H1 (cell line): ENCODE results near the gene URAD. TPM values are rescaled to one million over a fixed set of nuclear protein-coding genes. Genes with fewer than 3 reads are reported as not detected.

Source experiments
- CTCF ChIA-PET: fragments of 300-600 bp; sonication (Branson Sonifier 250); formaldehyde crosslinking; loops from one replicate; lab custom pipeline; 2021; ENCODE audit not compliant: partially characterized antibody; lab: Charles Lee
- POLR2A ChIA-PET: fragments of 300-600 bp; sonication (Branson Sonifier 250); formaldehyde crosslinking; loops from one replicate; lab custom pipeline; 2021; ENCODE audit warnings: inconsistent platforms; ENCODE audit not compliant: partially characterized antibody; lab: Charles Lee
- DNase-seq, 2 experiments: peaks; one replicate each; pipeline versions ENCODE4 v3.0.0 to v3.0.0-alpha.2; 2010 to 2022; ENCODE audit warnings: low spot score in 2 of 2, low read depth in 1 of 2, mixed read lengths in 1 of 2
- FAIRE-seq: peaks from 2 replicates; lab custom pipeline; 2011; peaks lifted over from hg19 to GRCh38; lab: Jason Lieb, UNC
- H2AFZ ChIP-seq: 2 replicates; pipeline ENCODE4 v1.8.1; 2012; ENCODE audit warnings: low read length, inconsistent platforms
- H2AK5ac ChIP-seq: 2 replicates; pipeline ENCODE4 v1.6.1; 2013; ENCODE audit warnings: low read depth, low read length
- H2BK120ac ChIP-seq: replicated peaks from 2 replicates; pipeline ENCODE3; 2013; ENCODE audit warnings: low read depth, low read length, inconsistent platforms
- H2BK12ac ChIP-seq: 2 replicates; pipeline ENCODE4 v1.6.1; 2013; ENCODE audit warnings: low read depth, low read length
- H2BK15ac ChIP-seq: 2 replicates; pipeline ENCODE4 v1.6.1; 2013; ENCODE audit warnings: low read length
- H2BK20ac ChIP-seq: 2 replicates; pipeline ENCODE4 v1.6.1; 2013; ENCODE audit warnings: low read length
- H2BK5ac ChIP-seq: 2 replicates; pipeline ENCODE4 v1.6.1; 2013; ENCODE audit warnings: low read depth, low read length
- H3K14ac ChIP-seq: 2 replicates; pipeline ENCODE4 v1.6.1; 2013; ENCODE audit warnings: inconsistent platforms; ENCODE audit not compliant: insufficient read length
- H3K18ac ChIP-seq: 2 replicates; pipeline ENCODE4 v1.6.1; 2013; ENCODE audit warnings: low read length; ENCODE audit errors: extremely low read depth
- H3K23ac ChIP-seq: 2 replicates; pipeline ENCODE4 v1.6.1; 2013; ENCODE audit warnings: inconsistent platforms; ENCODE audit not compliant: insufficient read length
- H3K23me2 ChIP-seq: 2 replicates; pipeline ENCODE4 v1.6.1; 2013; ENCODE audit warnings: low read depth, low read length
- H3K27ac ChIP-seq: 2 replicates; pipeline ENCODE4 v1.6.1; 2011; ENCODE audit warnings: low read depth, low read length, inconsistent platforms
- H3K27me3 ChIP-seq, 4 experiments: replicated peaks in 1 of 4; 1 replicate in 1 of 4; 2 replicates in 3 of 4; pipeline versions ENCODE4 v1.6.1 to v1.8.1; 2011 to 2013; ENCODE audit warnings: low read length in 3 of 4, mild to moderate bottlenecking in 3 of 4, inconsistent platforms in 2 of 4, mixed read lengths in 2 of 4, moderate library complexity in 1 of 4; ENCODE audit not compliant: control insufficient read depth in 3 of 4, insufficient read depth in 3 of 4; ENCODE audit errors: extremely low read depth in 1 of 4
- H3K36me3 ChIP-seq, 4 experiments: 2 replicates each; pipeline versions ENCODE4 v1.6.1 to v1.8.1; 2011 to 2013; ENCODE audit warnings: mild to moderate bottlenecking in 4 of 4, low read length in 3 of 4, moderate library complexity in 2 of 4, control low read depth in 1 of 4, inconsistent platforms in 1 of 4; ENCODE audit not compliant: insufficient read depth in 4 of 4, control insufficient read depth in 2 of 4
- H3K4ac ChIP-seq: replicated peaks from 2 replicates; pipeline ENCODE3; 2013; ENCODE audit warnings: low read length, low read depth, mixed read lengths, inconsistent platforms; ENCODE audit not compliant: insufficient read length
- H3K4me1 ChIP-seq, 4 experiments: replicated peaks in 1 of 4; 1 replicate in 1 of 4; 2 replicates in 3 of 4; pipeline versions ENCODE4 v1.6.1 to v1.8.1; 2011 to 2013; ENCODE audit warnings: low read length in 3 of 4, inconsistent platforms in 2 of 4, mixed read lengths in 1 of 4; ENCODE audit not compliant: insufficient read depth in 4 of 4, control insufficient read depth in 3 of 4
- H3K4me2 ChIP-seq, 2 experiments: 2 replicates each; pipeline versions ENCODE4 v1.6.1 to v1.8.1; 2011 to 2013; ENCODE audit warnings: low read depth in 2 of 2, low read length in 2 of 2, control low read depth in 1 of 2, inconsistent platforms in 1 of 2, mild to moderate bottlenecking in 1 of 2; ENCODE audit not compliant: insufficient read depth in 1 of 2
- H3K4me3 ChIP-seq, 4 experiments: fragments of 200-600, 300-600 bp in 1 of 4; sonication (generic), shearing (Covaris generic), sonication (Bioruptor Twin) in 1 of 4; 2 replicates each; pipeline versions ENCODE4 v1.5.1 to v1.8.1; 2011 to 2016; ENCODE audit warnings: low read length in 4 of 4, low read depth in 3 of 4, control low read depth in 2 of 4, inconsistent platforms in 2 of 4, mild to moderate bottlenecking in 2 of 4, mixed read lengths in 1 of 4, moderate library complexity in 1 of 4; ENCODE audit not compliant: insufficient read depth in 2 of 4; ENCODE audit errors: extremely low read depth in 1 of 4
- H3K56ac ChIP-seq: replicated peaks from 2 replicates; pipeline ENCODE3; 2013; ENCODE audit warnings: low read depth, mild to moderate bottlenecking, mixed read lengths, low read length, inconsistent platforms; ENCODE audit not compliant: insufficient read length
- H3K79me1 ChIP-seq: 2 replicates; pipeline ENCODE4 v1.6.1; 2013; ENCODE audit warnings: low read depth, low read length, control low read depth
- H3K79me2 ChIP-seq, 2 experiments: 2 replicates each; pipeline versions ENCODE4 v1.6.1 to v1.8.1; 2012 to 2013; ENCODE audit warnings: low read length in 2 of 2, mild to moderate bottlenecking in 2 of 2, inconsistent platforms in 1 of 2; ENCODE audit not compliant: insufficient read depth in 2 of 2, control insufficient read depth in 1 of 2
- H3K9ac ChIP-seq, 4 experiments: replicated peaks in 1 of 4; 1 replicate in 1 of 4; 2 replicates in 3 of 4; pipeline versions ENCODE4 v1.6.1 to v1.8.1; 2011 to 2013; ENCODE audit warnings: low read depth in 3 of 4, low read length in 3 of 4, control low read depth in 2 of 4, mild to moderate bottlenecking in 2 of 4, moderate library complexity in 2 of 4, inconsistent platforms in 1 of 4; ENCODE audit errors: extremely low read depth in 1 of 4
- H3K9me3 ChIP-seq, 2 experiments: 2 replicates each; pipeline versions ENCODE4 v1.6.1 to v1.8.1; 2012 to 2013; ENCODE audit warnings: mild to moderate bottlenecking in 2 of 2, moderate library complexity in 2 of 2, control low read depth in 1 of 2, inconsistent platforms in 1 of 2, low read depth in 1 of 2, low read length in 1 of 2, mixed read lengths in 1 of 2; ENCODE audit not compliant: insufficient read depth in 2 of 2
- H4K20me1 ChIP-seq, 2 experiments: replicated peaks in 1 of 2; 2 replicates each; pipeline versions ENCODE3 to v1.8.1; 2011 to 2013; ENCODE audit warnings: inconsistent platforms in 2 of 2, low read length in 2 of 2, mild to moderate bottlenecking in 1 of 2; ENCODE audit not compliant: insufficient read depth in 2 of 2, control insufficient read depth in 1 of 2
- H4K5ac ChIP-seq: 2 replicates; pipeline ENCODE4 v1.6.1; 2013; ENCODE audit warnings: low read length, low read depth, mixed read lengths, inconsistent platforms; ENCODE audit not compliant: insufficient read length
- H4K8ac ChIP-seq: 2 replicates; pipeline ENCODE4 v1.8.0; 2013; ENCODE audit warnings: mild to moderate bottlenecking, moderate library complexity, low read length, inconsistent platforms; ENCODE audit not compliant: insufficient read depth; ENCODE audit errors: extremely low read depth
- H4K91ac ChIP-seq: replicated peaks from 2 replicates; pipeline ENCODE3; 2013; ENCODE audit warnings: low read length, mixed read lengths, inconsistent platforms; ENCODE audit not compliant: insufficient read length
- CBX8 ChIP-seq: fragments of 300-800, 300-1000 bp; sonication (generic); IDR thresholded peaks from 2 replicates; pipeline ENCODE4 v1.7.1; 2016; ENCODE audit warnings: low read depth, low read length, borderline replicate concordance
- EZH2 ChIP-seq: fragments of 200-600 bp; sonication (generic); IDR thresholded peaks from 2 replicates; pipeline ENCODE4 v1.7.1; 2012; ENCODE audit warnings: low read depth, mild to moderate bottlenecking, moderate library complexity, low read length, inconsistent platforms; ENCODE audit not compliant: severe bottlenecking
- GABPA ChIP-seq: IDR thresholded peaks from 2 replicates; pipeline ENCODE4 v1.6.1; 2011; ENCODE audit warnings: mild to moderate bottlenecking, low read length, moderate library complexity, borderline replicate concordance; ENCODE audit not compliant: insufficient read depth
- PHF8 ChIP-seq: fragments of 200-600 bp; sonication (generic); conservative IDR thresholded peaks from 2 replicates; pipeline ENCODE4 v1.7.1; 2012; ENCODE audit warnings: low read depth, mild to moderate bottlenecking, inconsistent platforms, low read length, moderate library complexity
- SIN3A ChIP-seq, 2 experiments: IDR thresholded peaks in 1 of 2; conservative IDR thresholded peaks in 1 of 2; 2 replicates each; pipeline ENCODE4 v1.6.1; 2011 to 2012; ENCODE audit warnings: low read length in 2 of 2, improper control_type of control experiment in 1 of 2, low read depth in 1 of 2, mild to moderate bottlenecking in 1 of 2
- WGBS, 2 experiments: shearing (Covaris generic) in 1 of 2; methylation state at CpG; one replicate each; pipeline versions ENCODE4 v1.1.6 to v1.1.7; 2013 to 2015; ENCODE audit warnings: low lambda C conversion rate in 2 of 2, mixed read lengths in 2 of 2, inconsistent platforms in 1 of 2, low coverage in 1 of 2, missing lambda C conversion rate in 1 of 2; ENCODE audit not compliant: insufficient replicate concordance in 2 of 2, insufficient coverage in 1 of 2, insufficient read length in 1 of 2; ENCODE audit errors: extremely low coverage in 1 of 2, missing lambda C conversion rate in 1 of 2; 5-methylcytosine and 5-hydroxymethylcytosine counted together
- polyA plus RNA-seq, 7 experiments: library from polyadenylated mRNA; depleted of rRNA in 3 of 7; stranded (reverse) in 5 of 7; unstranded in 2 of 7; fragments of >200 nt in 5 of 7; fragments of 200-250 nt in 2 of 7; gene quantifications; 1 replicate in 5 of 7; 2 replicates in 1 of 7; 4 replicates in 1 of 7; pipeline versions ENCODE4 v1.2.1 to v1.2.3, GENCODE V29; 2011 to 2013; ENCODE audit warnings: missing spikeins in 2 of 7, mixed read lengths in 2 of 7
- total RNA-seq: library from RNA; stranded (reverse); fragmentation: NEBNext Ultra II Directional; extraction: Animal tissue kit (Norgen Biotek cat#: 25700); gene quantifications from 2 replicates; pipeline ENCODE4 v1.2.1, GENCODE V29; 2021

Gene URAD
- total and polyA plus RNA-seq, 2 of the 8 experiments (the other 6 are each of a cell fraction or from before 2014, with no cell fraction given) = not detected

DNA sequence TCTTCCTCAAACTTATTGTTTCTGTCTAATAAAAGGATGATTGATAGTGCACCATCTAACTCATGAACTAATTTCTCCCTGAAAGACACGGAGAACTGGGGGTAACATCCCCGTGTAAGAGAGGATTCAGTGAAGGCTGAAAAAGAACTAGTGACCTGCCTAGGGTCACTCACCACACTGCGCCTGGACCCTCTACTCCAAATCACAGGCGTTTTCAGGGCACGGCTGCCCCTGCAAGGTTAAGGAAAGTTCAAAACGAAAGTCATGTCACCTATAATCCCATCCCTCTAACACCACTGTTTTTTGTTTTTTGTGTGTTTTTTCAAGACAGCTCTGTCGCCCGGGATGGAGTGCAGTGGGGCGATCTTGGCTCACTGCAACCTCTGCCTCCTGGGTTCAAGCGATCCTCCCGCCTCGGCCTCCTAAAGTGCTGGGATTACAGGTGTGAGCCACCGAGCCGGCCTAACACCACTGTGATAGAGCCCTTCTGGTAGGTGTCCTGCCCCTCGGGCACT is 8.7 kb downstream of the URAD start:
- Histone ChIP-seq H3K18ac (no peak overlapping the region), H3K36me3 (peaks cover 0 to 11% (median 0%) of the 10 kb centered on the region in 4 experiments; a peak in 1 of 8 replicates), H2AFZ (no peak overlapping the region), H4K8ac (no peak overlapping the region), H3K27ac (no peak overlapping the region), H3K4ac (no peak overlapping the region), H2AK5ac (no peak overlapping the region), H2BK5ac (no peak overlapping the region), H3K79me1 (no peaks in the 10 kb centered on the region), H2BK12ac (peak overlapping the region; percentile 55; the same call in 1 of the 2 replicates), H3K9ac (no peak overlapping the region), H3K79me2 (no peaks in the 10 kb centered on the region), H3K9me3 (no peaks in the 10 kb centered on the region), H4K20me1 (peaks cover 17 to 41% of the 10 kb centered on the region in 2 experiments), H2BK120ac (no peak overlapping the region), H4K5ac (no peak overlapping the region), H3K4me2 (peak overlapping the region in 1 of 2 experiments; percentile 52; a peak in 2 of 4 replicates), H2BK20ac (no peak overlapping the region), H3K4me1 (peaks cover 0 to 13% (median 5%) of the 10 kb centered on the region in 4 experiments; a peak in 5 of 7 replicates), H2BK15ac (no peak overlapping the region; the same call in 1 of the 2 replicates), H3K4me3 (no peak overlapping the region), H4K91ac (no peak overlapping the region), H3K56ac (no peak overlapping the region), H3K23ac (no peak overlapping the region), H3K14ac (no peak overlapping the region), H3K23me2 (peaks cover 2% of the 10 kb centered on the region; the same call in 1 of the 2 replicates), H3K27me3 (peaks cover 87 to 97% (median 94%) of the 10 kb centered on the region in 4 experiments)
- FAIRE-seq (no peak), DNase-seq (no peak)
- 12% methylated on average over 15 of the region's 15 CpGs; no CpG with 5 or more reads in 1 of the 2 experiments for WGBS, 2 experiments
- CTCF ChIA-PET = interaction anchor here (0.6 to 20.5 kb wide), 7 partner anchors 12 to 318 kb away, joined by 3 to 283 read pairs (median 10); partner anchors contain the start of genes CDX2 and PDX1
- TF ChIP-seq PHF8 (no peak), GABPA (no peak), EZH2 (peak; percentile 91), CBX8 (peak; percentile 89; the same call in 1 of the 2 replicates), SIN3A (conservative IDR thresholded peaks at IDR 0.05 in 1 of 2, IDR thresholded peaks at IDR 0.05 in 1 of 2; ENCODE audit: low read depth in 1 of 2, low read length in 2 of 2) (no peak)
- POLR2A ChIA-PET = interaction anchor here (0.6 to 5.0 kb wide), 2 partner anchors 13 to 612 kb away, joined by 3 to 31 read pairs; partner anchors contain the start of gene CDX2
